Loucy (cell line): ENCODE results near the gene GRK1.

Source experiments
- H2AFZ ChIP-seq: fragments of 200-600 bp; sonication (generic); 2 replicates; pipeline ENCODE4 v1.6.0; 2016; ENCODE audit warnings: antibody characterized with exemption, mild to moderate bottlenecking, low read length, moderate library complexity
- H3F3A ChIP-seq: fragments of 200-600 bp; 2 replicates; pipeline ENCODE4 v1.6.0; 2016; ENCODE audit warnings: antibody characterized with exemption, low read depth, mild to moderate bottlenecking
- H3K27me3 ChIP-seq: fragments of 200-600 bp; sonication (generic); 2 replicates; pipeline ENCODE4 v1.6.1; 2014; ENCODE audit warnings: low read length, mild to moderate bottlenecking; ENCODE audit not compliant: insufficient read depth, poor library complexity, severe bottlenecking
- H3K36me3 ChIP-seq: fragments of 200-600 bp; sonication (generic); 2 replicates; pipeline ENCODE4 v1.6.1; 2016; ENCODE audit warnings: low read length; ENCODE audit not compliant: insufficient read depth
- H3K4me1 ChIP-seq: fragments of 200-600 bp; sonication (generic); 2 replicates; pipeline ENCODE4 v1.5.1; 2014; ENCODE audit warnings: low read length, mild to moderate bottlenecking; ENCODE audit not compliant: insufficient read depth, poor library complexity, severe bottlenecking
- H3K4me2 ChIP-seq: fragments of 200-600 bp; sonication (generic); 2 replicates; pipeline ENCODE4 v1.6.0; 2014; ENCODE audit warnings: antibody characterized with exemption, low read length, low read depth, mild to moderate bottlenecking; ENCODE audit not compliant: poor library complexity, severe bottlenecking
- H3K4me3 ChIP-seq: fragments of 200-600 bp; sonication (generic); 2 replicates; pipeline ENCODE4 v1.5.1; 2014; ENCODE audit warnings: low read length, mild to moderate bottlenecking, mixed read lengths; ENCODE audit not compliant: poor library complexity, severe bottlenecking
- H3K79me2 ChIP-seq: fragments of 200-600 bp; sonication (generic); 2 replicates; pipeline ENCODE4 v1.6.1; 2014; ENCODE audit warnings: low read length; ENCODE audit not compliant: insufficient read depth
- H3K9ac ChIP-seq: fragments of 200-600 bp; sonication (generic); 2 replicates; pipeline ENCODE4 v1.6.0; 2014; ENCODE audit warnings: mild to moderate bottlenecking, low read depth, low read length, moderate library complexity; ENCODE audit not compliant: poor library complexity, severe bottlenecking
- H3K9me2 ChIP-seq: fragments of 200-600 bp; sonication (generic); replicated peaks from 2 replicates; pipeline ENCODE4 v1.6.1; 2016; ENCODE audit warnings: low read depth, low read length, mixed read lengths
- H3K9me3 ChIP-seq: fragments of 200-600 bp; sonication (generic); 2 replicates; pipeline ENCODE4 v1.6.1; 2014; ENCODE audit warnings: mild to moderate bottlenecking, antibody characterized with exemption, low read length, low read depth; ENCODE audit not compliant: insufficient read depth
- H4K20me1 ChIP-seq: fragments of 200-600 bp; sonication (generic); 2 replicates; pipeline ENCODE4 v1.6.0; 2014; ENCODE audit warnings: antibody characterized with exemption, low read length, mild to moderate bottlenecking; ENCODE audit not compliant: insufficient read depth, poor library complexity, severe bottlenecking
- EZH2phosphoT487 ChIP-seq: fragments of 200-600 bp; IDR thresholded peaks from 2 replicates; pipeline ENCODE4 v1.6.1; 2018; ENCODE audit warnings: antibody characterized with exemption, mild to moderate bottlenecking, moderate library complexity, borderline replicate concordance
- TF ChIP-seq, protein P1 (sequence below): fragments of 200-600 bp; sonication (generic); conservative IDR thresholded peaks from 2 replicates; pipeline ENCODE4 v1.5.1; 2014; ENCODE audit warnings: mild to moderate bottlenecking, antibody characterized with exemption, low read length

Gene GRK1

DNA sequence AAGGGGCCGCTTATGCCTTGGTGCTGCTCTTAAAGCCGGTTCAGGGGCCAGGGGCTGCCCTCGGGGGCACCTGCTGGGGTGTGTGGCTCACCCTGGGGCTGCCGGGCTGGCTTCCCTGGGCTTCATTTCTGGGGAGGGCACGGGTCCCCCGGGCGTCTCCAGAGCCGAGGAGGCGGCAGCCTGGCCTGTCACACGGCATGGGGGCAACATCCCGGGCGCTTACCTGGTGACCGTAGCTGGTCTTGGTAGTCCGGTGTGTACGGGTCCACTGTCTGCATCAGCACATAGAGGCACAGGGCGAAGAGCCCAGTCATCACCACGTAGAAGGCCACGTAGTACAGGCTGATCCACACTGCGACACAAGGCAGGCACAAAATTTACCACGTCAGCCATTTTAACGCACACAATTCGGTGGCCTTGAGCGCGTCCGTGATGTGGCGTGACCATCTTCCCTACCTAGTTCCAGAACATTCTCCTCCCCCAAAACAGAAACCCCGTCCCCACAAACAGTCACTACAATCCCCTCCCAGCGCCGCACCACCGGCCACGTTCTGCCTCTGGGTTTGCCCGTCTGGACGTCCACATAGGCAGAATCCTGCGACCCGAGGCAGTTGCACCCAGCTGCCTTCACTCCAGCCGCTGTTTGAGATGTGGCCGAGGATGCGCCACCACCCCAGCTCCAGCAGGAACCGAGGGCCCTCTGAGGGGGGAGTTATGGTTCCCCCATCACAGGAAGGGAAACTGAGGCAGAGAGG, 12.3 kb upstream of the GRK1 start:
- Histone ChIP-seq H3K9ac (no peak overlapping the region), H3K9me3 (no peaks in the 10 kb centered on the region), H3K4me1 (no peaks in the 10 kb centered on the region), H3K9me2 (no peaks in the 10 kb centered on the region), H2AFZ (no peak overlapping the region), H3K4me3 (no peak overlapping the region), H3K79me2 (no peaks in the 10 kb centered on the region), H3K4me2 (no peak overlapping the region), H4K20me1 (no peaks in the 10 kb centered on the region), H3F3A (no peaks in the 10 kb centered on the region), H3K27me3 (no peaks in the 10 kb centered on the region), H3K36me3 (no peaks in the 10 kb centered on the region)
- TF ChIP-seq EZH2phosphoT487, result no peak
- TF ChIP-seq, protein P1, sequence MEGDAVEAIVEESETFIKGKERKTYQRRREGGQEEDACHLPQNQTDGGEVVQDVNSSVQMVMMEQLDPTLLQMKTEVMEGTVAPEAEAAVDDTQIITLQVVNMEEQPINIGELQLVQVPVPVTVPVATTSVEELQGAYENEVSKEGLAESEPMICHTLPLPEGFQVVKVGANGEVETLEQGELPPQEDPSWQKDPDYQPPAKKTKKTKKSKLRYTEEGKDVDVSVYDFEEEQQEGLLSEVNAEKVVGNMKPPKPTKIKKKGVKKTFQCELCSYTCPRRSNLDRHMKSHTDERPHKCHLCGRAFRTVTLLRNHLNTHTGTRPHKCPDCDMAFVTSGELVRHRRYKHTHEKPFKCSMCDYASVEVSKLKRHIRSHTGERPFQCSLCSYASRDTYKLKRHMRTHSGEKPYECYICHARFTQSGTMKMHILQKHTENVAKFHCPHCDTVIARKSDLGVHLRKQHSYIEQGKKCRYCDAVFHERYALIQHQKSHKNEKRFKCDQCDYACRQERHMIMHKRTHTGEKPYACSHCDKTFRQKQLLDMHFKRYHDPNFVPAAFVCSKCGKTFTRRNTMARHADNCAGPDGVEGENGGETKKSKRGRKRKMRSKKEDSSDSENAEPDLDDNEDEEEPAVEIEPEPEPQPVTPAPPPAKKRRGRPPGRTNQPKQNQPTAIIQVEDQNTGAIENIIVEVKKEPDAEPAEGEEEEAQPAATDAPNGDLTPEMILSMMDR, result no peak

DNA sequence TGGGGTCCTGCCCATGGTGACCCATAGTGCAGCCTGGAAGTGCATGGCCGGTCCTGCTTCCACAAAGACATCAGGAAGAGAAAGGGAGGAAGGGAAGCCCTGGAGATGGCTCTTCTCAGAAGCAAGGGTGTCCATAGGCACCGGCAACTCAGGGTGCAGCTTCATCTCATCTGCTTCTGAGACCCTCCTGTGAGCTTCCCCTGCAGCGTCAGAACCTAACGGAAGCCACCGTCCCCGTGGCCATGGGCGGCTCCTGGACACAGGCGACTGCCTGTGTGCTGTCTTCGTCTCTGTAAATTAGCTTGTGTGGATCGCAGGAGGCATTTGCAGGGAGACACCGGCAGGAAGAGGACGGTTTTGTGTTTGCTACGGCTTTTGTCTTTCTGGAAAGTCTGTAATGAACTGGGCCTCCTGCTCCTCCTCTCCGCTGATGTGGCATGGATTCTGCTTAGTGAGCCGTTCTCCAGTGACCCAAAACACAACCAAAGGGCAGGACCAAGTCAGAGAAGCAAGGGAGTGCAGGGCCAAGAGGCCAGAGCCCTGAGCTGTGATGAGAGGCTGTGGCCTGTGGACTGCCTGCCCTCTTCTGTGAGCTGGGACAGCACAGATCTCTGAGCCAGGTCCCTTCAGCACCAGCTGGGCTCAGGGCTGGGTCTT, 11.5 kb upstream of the GRK1 start:
- TF ChIP-seq, protein P1, result no peak
- TF ChIP-seq EZH2phosphoT487, result no peak
- H3K36me3 ChIP-seq, result no peaks in the 10 kb centered on the region
- no peaks in the 10 kb centered on the region for H3K27me3 ChIP-seq
- H3K79me2 ChIP-seq, result no peaks in the 10 kb centered on the region
- no peaks in the 10 kb centered on the region for H3K9me3 ChIP-seq
- H3F3A ChIP-seq, result no peaks in the 10 kb centered on the region
- H2AFZ ChIP-seq, result no peak overlapping the region
- no peaks in the 10 kb centered on the region for H3K9me2 ChIP-seq
- no peak overlapping the region for H3K9ac ChIP-seq
- no peaks in the 10 kb centered on the region for H3K4me1 ChIP-seq
- H3K4me2 ChIP-seq, result no peak overlapping the region
- no peaks in the 10 kb centered on the region for H4K20me1 ChIP-seq
- no peak overlapping the region for H3K4me3 ChIP-seq

DNA sequence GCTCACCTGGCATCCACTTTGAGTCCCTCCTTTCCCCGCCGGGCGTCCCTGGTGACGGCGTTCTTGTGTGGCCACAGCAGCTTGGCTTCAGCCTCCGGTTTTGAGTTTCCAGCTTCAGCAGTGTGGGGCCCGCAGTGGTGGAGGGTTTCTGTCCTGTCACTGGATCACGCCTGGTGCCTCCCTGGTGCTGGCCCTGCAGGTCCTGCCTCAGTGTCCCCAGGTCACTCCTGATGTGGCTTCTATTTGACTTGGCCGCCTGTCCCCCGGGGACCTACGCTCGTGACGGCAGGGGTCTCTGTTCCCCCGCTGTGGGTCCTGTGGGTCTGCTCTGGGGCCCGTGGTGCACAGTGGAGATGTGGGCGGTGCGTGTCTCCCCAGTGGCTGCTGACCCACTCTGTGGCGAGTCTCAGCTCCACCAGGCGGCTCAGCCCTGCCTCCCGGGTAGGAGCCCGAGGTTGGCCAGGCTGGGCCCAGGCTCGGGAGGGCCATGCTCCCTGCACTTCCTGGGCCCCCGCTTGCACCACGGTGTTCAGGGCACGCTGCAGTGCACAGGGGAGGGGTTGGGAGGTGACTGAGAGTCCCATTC, 10.9 kb upstream of the GRK1 start:
- H3K36me3 ChIP-seq, result no peaks in the 10 kb centered on the region
- no peaks in the 10 kb centered on the region for H3K9me2 ChIP-seq
- no peak overlapping the region for H3K9ac ChIP-seq
- no peaks in the 10 kb centered on the region for H3K4me1 ChIP-seq
- no peak overlapping the region for H2AFZ ChIP-seq
- no peaks in the 10 kb centered on the region for H3F3A ChIP-seq
- no peak overlapping the region for H3K4me2 ChIP-seq
- H3K4me3 ChIP-seq, result no peak overlapping the region
- TF ChIP-seq, protein P1, result no peak
- no peak for TF ChIP-seq EZH2phosphoT487
- no peaks in the 10 kb centered on the region for H3K9me3 ChIP-seq
- H3K27me3 ChIP-seq, result no peaks in the 10 kb centered on the region
- no peaks in the 10 kb centered on the region for H3K79me2 ChIP-seq
- H4K20me1 ChIP-seq, result no peaks in the 10 kb centered on the region
